Ascending aorta (tissue), 2 donors: ENCODE results near the gene NAV3. TPM values are rescaled to one million over a fixed set of nuclear protein-coding genes. Genes with fewer than 3 reads are reported as not detected.

ENCODE experiments used
- DNase-seq, 2 donors: peaks; one replicate each; pipeline ENCODE4 v3.0.0-alpha.2; 2019; ENCODE audit warnings: low spot score in 2 of 2
- H3K27ac ChIP-seq, 2 donors: fragments of 200-600 bp; sonication (generic); one replicate each; pipeline ENCODE4 v1.5.1; 2016 to 2017; ENCODE audit warnings: mild to moderate bottlenecking in 1 of 2
- H3K27me3 ChIP-seq: fragments of 200-600 bp; sonication (generic); one replicate; pipeline ENCODE4 v1.5.1; 2017
- H3K36me3 ChIP-seq, 2 donors: fragments of 200-600 bp; sonication (generic); one replicate each; pipeline ENCODE4 v1.5.1; 2016
- H3K4me1 ChIP-seq, 2 donors: fragments of 200-600 bp; sonication (generic); one replicate each; pipeline ENCODE4 v1.5.1; 2016 to 2017; ENCODE audit warnings: mild to moderate bottlenecking in 1 of 2
- H3K4me3 ChIP-seq, 2 donors: fragments of 200-600 bp; sonication (generic); one replicate each; pipeline ENCODE4 v1.5.1; 2016 to 2017; ENCODE audit warnings: mild to moderate bottlenecking in 1 of 2
- H3K9me3 ChIP-seq, 2 donors: fragments of 200-600 bp; sonication (generic); one replicate each; pipeline ENCODE4 v1.5.1; 2016
- CTCF ChIP-seq, 3 experiments: fragments of 200-600 bp in 2 of 3; fragments of 450-650 bp in 1 of 3; sonication (generic) in 2 of 3; IDR thresholded peaks; one replicate each; pipeline ENCODE4 v1.5.1; 2016 to 2019; ENCODE audit warnings: antibody characterized with exemption in 3 of 3, mild to moderate bottlenecking in 1 of 3, moderate library complexity in 1 of 3
- intact Hi-C: fragments of 100-400 bp; cut with DNase I; formaldehyde crosslinking; loops from one replicate; pipeline ENCODE4 v1.15.1; 2023
- total RNA-seq: library from RNA; depleted of rRNA; stranded (reverse); fragments of >200 nt; gene quantifications from one replicate; pipeline ENCODE4 v1.1.0, GENCODE V29; 2016

NAV3 gene
- total RNA-seq, 1 donor from 2014 or later = 9.7 TPM

- TF ChIP-seq CTCF (IDR thresholded peaks at IDR 0.05) = no peak
- no peaks in the 10 kb centered on the region for H3K9me3 ChIP-seq
- intact Hi-C loops = no loop called here
- H3K27ac ChIP-seq = no peak overlapping the region
- H3K36me3 ChIP-seq = no peaks in the 10 kb centered on the region
- H3K4me1 ChIP-seq = no peaks in the 10 kb centered on the region
- DNase-seq = no peak
- no peak overlapping the region for H3K4me3 ChIP-seq
- H3K27me3 ChIP-seq = no peaks in the 10 kb centered on the region
Observed at GRCh38 chr12:78260976-78261375, 430.3 kb downstream of the NAV3 start.

GRCh38 chr12:78261901-78262300, 431.2 kb downstream of the NAV3 start:
- H3K4me3 ChIP-seq = no peak overlapping the region
- no peak overlapping the region for H3K27ac ChIP-seq
- TF ChIP-seq CTCF (IDR thresholded peaks at IDR 0.05) = no peak
- no peaks in the 10 kb centered on the region for H3K4me1 ChIP-seq
- H3K9me3 ChIP-seq = no peaks in the 10 kb centered on the region
- no peaks in the 10 kb centered on the region for H3K27me3 ChIP-seq
- no peaks in the 10 kb centered on the region for H3K36me3 ChIP-seq
- intact Hi-C loops = no loop called here
- DNase-seq = no peak
